Measurements from ENCODE around the gene GALK2.

- TF ChIP-seq, protein P1, sequence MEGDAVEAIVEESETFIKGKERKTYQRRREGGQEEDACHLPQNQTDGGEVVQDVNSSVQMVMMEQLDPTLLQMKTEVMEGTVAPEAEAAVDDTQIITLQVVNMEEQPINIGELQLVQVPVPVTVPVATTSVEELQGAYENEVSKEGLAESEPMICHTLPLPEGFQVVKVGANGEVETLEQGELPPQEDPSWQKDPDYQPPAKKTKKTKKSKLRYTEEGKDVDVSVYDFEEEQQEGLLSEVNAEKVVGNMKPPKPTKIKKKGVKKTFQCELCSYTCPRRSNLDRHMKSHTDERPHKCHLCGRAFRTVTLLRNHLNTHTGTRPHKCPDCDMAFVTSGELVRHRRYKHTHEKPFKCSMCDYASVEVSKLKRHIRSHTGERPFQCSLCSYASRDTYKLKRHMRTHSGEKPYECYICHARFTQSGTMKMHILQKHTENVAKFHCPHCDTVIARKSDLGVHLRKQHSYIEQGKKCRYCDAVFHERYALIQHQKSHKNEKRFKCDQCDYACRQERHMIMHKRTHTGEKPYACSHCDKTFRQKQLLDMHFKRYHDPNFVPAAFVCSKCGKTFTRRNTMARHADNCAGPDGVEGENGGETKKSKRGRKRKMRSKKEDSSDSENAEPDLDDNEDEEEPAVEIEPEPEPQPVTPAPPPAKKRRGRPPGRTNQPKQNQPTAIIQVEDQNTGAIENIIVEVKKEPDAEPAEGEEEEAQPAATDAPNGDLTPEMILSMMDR (IDR thresholded peaks at IDR 0.05), result no peak
- TF ChIP-seq ZFP36 (IDR thresholded peaks at IDR 0.05; ENCODE audit: borderline replicate concordance, partially characterized antibody), result no peak
- TF ChIP-seq CHD4 (IDR thresholded peaks at IDR 0.05; ENCODE audit: borderline replicate concordance), result no peak
- TF ChIP-seq, protein P2, sequence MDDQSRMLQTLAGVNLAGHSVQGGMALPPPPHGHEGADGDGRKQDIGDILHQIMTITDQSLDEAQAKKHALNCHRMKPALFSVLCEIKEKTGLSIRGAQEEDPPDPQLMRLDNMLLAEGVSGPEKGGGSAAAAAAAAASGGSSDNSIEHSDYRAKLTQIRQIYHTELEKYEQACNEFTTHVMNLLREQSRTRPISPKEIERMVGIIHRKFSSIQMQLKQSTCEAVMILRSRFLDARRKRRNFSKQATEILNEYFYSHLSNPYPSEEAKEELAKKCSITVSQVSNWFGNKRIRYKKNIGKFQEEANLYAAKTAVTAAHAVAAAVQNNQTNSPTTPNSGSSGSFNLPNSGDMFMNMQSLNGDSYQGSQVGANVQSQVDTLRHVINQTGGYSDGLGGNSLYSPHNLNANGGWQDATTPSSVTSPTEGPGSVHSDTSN (IDR thresholded peaks at IDR 0.05), result no peak
- TF ChIP-seq CEBPB (IDR thresholded peaks at IDR 0.05), result no peak
Measured at GRCh38 chr15:49270541-49271421, 100.7 kb downstream of the GALK2 start.
